GM12874 (cell line): ENCODE measurements around the gene ZNF438.

ENCODE experiments used
- CTCF ChIP-seq: IDR thresholded peaks from 2 replicates; pipeline ENCODE4 v1.5.1; 2011; ENCODE audit warnings: low read depth, mild to moderate bottlenecking, control low read depth, low read length, moderate library complexity; ENCODE audit not compliant: insufficient read depth

Gene ZNF438

GRCh38 chr10:30967650-30968410 lies 63.8 kb downstream of the ZNF438 start:
- no peak for TF ChIP-seq CTCF

- no peak for TF ChIP-seq CTCF
Measured at GRCh38 chr10:30963992-30964930, 67.4 kb downstream of the ZNF438 start.

GRCh38 chr10:30962522-30962921 lies 69.1 kb downstream of the ZNF438 start:
- no peak for TF ChIP-seq CTCF

- TF ChIP-seq CTCF: no peak
Measured at GRCh38 chr10:30959836-30960210, 71.8 kb downstream of the ZNF438 start.

GRCh38 chr10:30944005-30944404 lies 87.7 kb downstream of the ZNF438 start:
- TF ChIP-seq CTCF: no peak

- no peak for TF ChIP-seq CTCF
Measured at GRCh38 chr10:30943451-30943850, 88.2 kb downstream of the ZNF438 start.

- TF ChIP-seq CTCF: no peak
Measured at GRCh38 chr10:30940256-30940655, 91.4 kb downstream of the ZNF438 start.
